D721Med (cell line): ENCODE data around the gene GDAP2.
"Not testable (repeated sequence)": the region's sequence is repeated elsewhere in the genome, so short reads cannot be mapped to it uniquely, and the experiment has no call there.

Source experiments
- DNase-seq: peaks from one replicate; pipeline ENCODE4 v3.0.0; 2011; ENCODE audit warnings: low spot score; ENCODE audit not compliant: insufficient read length
- FAIRE-seq: peaks from 2 replicates; lab custom pipeline; 2011; peaks lifted over from hg19 to GRCh38; lab: Jason Lieb, UNC
- CTCF ChIP-seq: IDR thresholded peaks from 2 replicates; pipeline ENCODE4 v1.5.1; 2012; ENCODE audit warnings: mild to moderate bottlenecking, control low read depth; ENCODE audit not compliant: insufficient read depth; ENCODE audit errors: missing control alignments

GDAP2 gene

GRCh38 chr1:117930173-117930447 lies 689 bp upstream of the GDAP2 start:
- DNase-seq (no peak), FAIRE-seq (no peak)
- TF ChIP-seq CTCF: no peak

DNA sequence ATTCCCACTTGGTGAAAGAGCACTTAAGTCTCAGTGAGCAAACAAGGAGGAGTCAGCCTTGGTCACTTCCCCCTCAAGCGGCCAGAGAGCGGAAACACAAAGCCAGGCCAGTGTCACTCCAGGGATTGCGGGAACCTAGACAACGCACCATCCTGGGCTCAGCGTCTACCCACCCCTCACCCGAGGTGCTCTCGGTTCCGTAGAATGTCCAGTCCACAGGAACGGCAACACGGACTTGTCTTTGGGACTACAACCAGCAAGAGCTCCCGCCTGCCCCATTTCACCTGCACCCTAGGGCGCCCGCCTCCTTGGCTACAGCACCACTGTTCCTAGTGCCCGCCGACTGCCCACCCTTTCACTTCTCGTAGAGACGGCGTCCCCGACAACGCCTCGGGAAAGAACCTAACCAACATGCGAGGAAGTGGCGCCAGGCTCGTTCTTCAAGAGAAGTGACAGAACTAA lies 509 bp downstream of the GDAP2 start:
- DNase-seq: no peak
- no peak for TF ChIP-seq CTCF
- no peak for FAIRE-seq

- no peak for TF ChIP-seq CTCF
- FAIRE-seq: no peak
- DNase-seq: no peak
These were observed 3.4 kb downstream of the GDAP2 start for GRCh38 chr1:117925981-117926380.

DNA sequence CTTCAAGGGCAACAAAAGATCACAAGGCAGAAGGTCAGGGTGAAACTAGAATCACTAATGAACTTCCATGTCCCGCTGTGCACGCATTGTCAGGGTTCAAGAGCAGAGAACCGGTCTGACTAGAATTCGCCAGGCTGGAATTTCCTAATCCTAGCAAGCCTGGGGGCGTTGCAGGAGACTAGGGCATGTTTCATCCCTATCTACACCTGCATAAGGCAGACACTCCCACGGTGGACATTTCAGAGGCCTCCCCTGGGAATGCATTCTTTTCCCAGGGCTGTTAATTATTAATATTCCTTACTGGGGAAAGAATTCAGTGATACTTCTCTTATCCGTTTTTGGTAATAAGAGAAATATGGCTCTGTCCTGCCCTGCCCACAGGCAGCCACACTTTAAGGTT lies 6.7 kb downstream of the GDAP2 start:
- not testable (repeated sequence) for DNase-seq, FAIRE-seq

GRCh38 chr1:117921991-117922390 lies 7.4 kb downstream of the GDAP2 start:
- no peak for DNase-seq
- FAIRE-seq: no peak
- no peak for TF ChIP-seq CTCF

DNA sequence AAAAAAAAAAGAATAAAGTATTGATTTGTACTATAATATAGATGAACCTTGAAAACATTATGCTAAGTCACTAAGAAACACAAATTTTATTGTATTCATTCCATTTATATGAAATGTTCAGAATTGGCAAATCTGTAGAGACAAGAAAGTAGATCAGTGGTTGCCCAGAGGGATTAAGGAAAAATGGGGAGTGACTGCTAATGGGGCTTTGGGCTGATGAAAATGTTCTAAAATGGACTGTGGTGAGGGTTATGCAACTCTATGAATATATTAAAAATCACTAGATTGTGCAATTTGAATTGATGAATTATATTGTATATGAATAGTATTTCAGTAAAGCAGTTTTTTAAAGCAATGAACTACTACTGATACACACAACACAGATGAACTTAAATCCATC lies 10.0 kb downstream of the GDAP2 start:
- TF ChIP-seq CTCF: no peak
- no peak for DNase-seq
- FAIRE-seq: no peak

DNA sequence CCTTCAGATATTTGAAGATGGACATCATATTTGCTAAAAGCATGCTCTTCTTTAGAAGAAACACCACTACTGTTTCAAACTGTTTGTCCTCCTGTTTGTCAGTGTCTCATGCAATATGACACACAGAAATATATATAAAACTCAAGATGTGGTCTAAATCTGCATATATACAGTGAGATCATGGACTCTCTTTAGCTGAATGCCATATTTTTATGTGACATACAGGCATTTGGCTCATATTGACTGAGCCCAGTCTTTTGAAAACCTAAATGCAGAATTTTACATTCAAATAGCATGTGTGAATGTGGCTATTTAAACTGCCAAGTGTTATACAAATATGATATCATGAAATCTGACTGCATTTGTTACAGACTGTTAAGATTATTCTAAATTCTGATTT lies 18.4 kb downstream of the GDAP2 start:
- FAIRE-seq (no peak), DNase-seq (no peak)
- TF ChIP-seq CTCF: no peak

DNA sequence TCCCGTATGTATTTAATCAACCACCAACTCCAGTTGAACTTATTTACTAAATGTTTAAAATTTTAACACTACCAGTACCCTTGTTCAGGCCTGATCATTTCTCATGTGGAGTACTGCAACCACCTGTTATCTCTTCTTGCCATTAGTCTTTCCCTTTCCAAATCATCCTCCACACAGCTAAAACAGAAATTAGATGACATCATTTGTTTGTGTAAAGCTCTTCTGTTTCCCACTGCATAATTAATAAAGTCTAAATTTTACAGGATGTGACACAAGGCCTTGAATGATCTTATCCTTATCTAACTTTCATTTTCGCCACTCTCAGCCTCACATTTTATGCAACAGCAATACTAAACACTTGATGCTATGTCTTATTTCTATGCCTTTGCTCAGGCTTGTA lies 24.4 kb downstream of the GDAP2 start:
- DNase-seq: no peak
- FAIRE-seq: no peak
- no peak for TF ChIP-seq CTCF
